HepG2 (cell line): ENCODE data around the gene TH. TPM values are rescaled to one million over a fixed set of nuclear protein-coding genes. Genes with fewer than 3 reads are reported as not detected.

Source experiments
- BRCA1 ChIP-seq: sonication (generic); formaldehyde crosslinking; IDR thresholded peaks from 2 replicates; pipeline ENCODE4 v1.4.0; 2020; ENCODE audit warnings: missing genetic modification reagents
- DMAP1 ChIP-seq: IDR thresholded peaks from 2 replicates; pipeline ENCODE4 v1.6.1; 2016
- DPF2 ChIP-seq: sonication (generic); formaldehyde crosslinking; IDR thresholded peaks from 2 replicates; pipeline ENCODE4 v1.4.0; 2020; ENCODE audit warnings: mild to moderate bottlenecking, low read depth, missing genetic modification reagents, borderline replicate concordance
- IRX3 ChIP-seq: sonication (generic); formaldehyde crosslinking; IDR thresholded peaks from 2 replicates; pipeline ENCODE4 v1.8.1; 2023; ENCODE audit warnings: mild to moderate bottlenecking, low read depth, missing genetic modification reagents, borderline replicate concordance
- NAIF1 ChIP-seq: sonication (generic); formaldehyde crosslinking; IDR thresholded peaks from 2 replicates; pipeline ENCODE4 v1.5.0; 2020; ENCODE audit warnings: mild to moderate bottlenecking, missing genetic modification reagents, borderline replicate concordance
- NFE2 ChIP-seq: sonication (generic); formaldehyde crosslinking; IDR thresholded peaks from 2 replicates; pipeline ENCODE4 v1.4.0; 2020; ENCODE audit warnings: missing genetic modification reagents
- NR2F2 ChIP-seq: IDR thresholded peaks from 2 replicates; pipeline ENCODE4 v1.6.1; 2012; ENCODE audit warnings: low read depth, inconsistent platforms, borderline replicate concordance
- RBFOX2 ChIP-seq: fragments of 200-400 bp; formaldehyde crosslinking; IDR thresholded peaks from 2 replicates; pipeline ENCODE4 v1.6.1; 2017; ENCODE audit warnings: low read depth, mild to moderate bottlenecking, low read length
- REXO4 ChIP-seq: sonication (generic); formaldehyde crosslinking; IDR thresholded peaks from 2 replicates; pipeline ENCODE4 v1.8.0; 2022; ENCODE audit warnings: missing genetic modification reagents, mild to moderate bottlenecking, borderline replicate concordance
- RORA ChIP-seq: sonication (generic); formaldehyde crosslinking; IDR thresholded peaks from 2 replicates; pipeline ENCODE4 v1.5.0; 2020; ENCODE audit warnings: mild to moderate bottlenecking, missing genetic modification reagents, moderate library complexity
- SALL2 ChIP-seq: sonication (generic); formaldehyde crosslinking; IDR thresholded peaks from 2 replicates; pipeline ENCODE4 v1.8.1; 2023; ENCODE audit warnings: mild to moderate bottlenecking, missing genetic modification reagents, inconsistent platforms
- SMARCE1 ChIP-seq: fragments of 450-650 bp; IDR thresholded peaks from 2 replicates; pipeline ENCODE4 v1.6.1; 2017; ENCODE audit warnings: borderline replicate concordance
- ZBTB7A ChIP-seq: sonication (generic); formaldehyde crosslinking; IDR thresholded peaks from 2 replicates; pipeline ENCODE4 v1.8.0; 2022; ENCODE audit warnings: mild to moderate bottlenecking, missing genetic modification reagents
- ZNF567 ChIP-seq: sonication (generic); formaldehyde crosslinking; IDR thresholded peaks from 2 replicates; pipeline ENCODE4 v1.8.1; 2023; ENCODE audit warnings: mild to moderate bottlenecking, missing genetic modification reagents, borderline replicate concordance
- ZNF761 ChIP-seq: sonication (generic); formaldehyde crosslinking; conservative IDR thresholded peaks from 2 replicates; pipeline ENCODE4 v1.4.0; 2020; ENCODE audit warnings: mild to moderate bottlenecking, missing genetic modification reagents
- ZNF792 ChIP-seq: IDR thresholded peaks from 2 replicates; pipeline ENCODE4 v1.6.1; 2016
- polyA plus RNA-seq, 8 experiments: library from polyadenylated mRNA; depleted of rRNA in 3 of 8; stranded (reverse) in 7 of 8; unstranded in 1 of 8; fragments of >200 nt; fragmentation: Illumina TruSeq in 4 of 8; extraction: Trizol in 4 of 8; gene quantifications; 2 replicates each; pipeline versions ENCODE4 v1.2.1 to v1.2.3, GENCODE V29; 2011 to 2016; ENCODE audit warnings: low read depth in 4 of 8, missing spikeins in 1 of 8, mixed read lengths in 1 of 8; ENCODE audit not compliant: insufficient read depth in 1 of 8
- total RNA-seq, 5 experiments: library from RNA; depleted of rRNA; stranded (reverse); fragments of >200 nt; fragmentation: Illumina TruSeq; extraction: Trizol; gene quantifications; 2 replicates each; pipeline ENCODE4 v1.2.3, GENCODE V29; 2016; ENCODE audit warnings: low read depth in 1 of 5
- TF ChIP-seq, protein P1 (sequence below): sonication (generic); formaldehyde crosslinking; IDR thresholded peaks from 2 replicates; pipeline ENCODE4 v1.4.0; 2020; ENCODE audit warnings: missing genetic modification reagents, mild to moderate bottlenecking, borderline replicate concordance
- TF ChIP-seq, protein P2 (sequence below): sonication (generic); formaldehyde crosslinking; IDR thresholded peaks from 2 replicates; pipeline ENCODE4 v1.5.0; 2020; ENCODE audit warnings: missing genetic modification reagents
- TF ChIP-seq, protein P3 (sequence below): sonication (generic); formaldehyde crosslinking; IDR thresholded peaks from 2 replicates; pipeline ENCODE4 v1.5.1; 2020; ENCODE audit warnings: missing genetic modification reagents, mild to moderate bottlenecking, borderline replicate concordance
- TF ChIP-seq, protein P4 (sequence below): sonication (generic); formaldehyde crosslinking; IDR thresholded peaks from 2 replicates; pipeline ENCODE4 v1.4.0; 2020; ENCODE audit warnings: missing genetic modification reagents, borderline replicate concordance

Gene TH
- total and polyA plus RNA-seq, 2 of the 13 experiments (the other 11 are each of a cell fraction or from before 2014, with no cell fraction given) = 0.36 TPM; not detected in 1

DNA sequence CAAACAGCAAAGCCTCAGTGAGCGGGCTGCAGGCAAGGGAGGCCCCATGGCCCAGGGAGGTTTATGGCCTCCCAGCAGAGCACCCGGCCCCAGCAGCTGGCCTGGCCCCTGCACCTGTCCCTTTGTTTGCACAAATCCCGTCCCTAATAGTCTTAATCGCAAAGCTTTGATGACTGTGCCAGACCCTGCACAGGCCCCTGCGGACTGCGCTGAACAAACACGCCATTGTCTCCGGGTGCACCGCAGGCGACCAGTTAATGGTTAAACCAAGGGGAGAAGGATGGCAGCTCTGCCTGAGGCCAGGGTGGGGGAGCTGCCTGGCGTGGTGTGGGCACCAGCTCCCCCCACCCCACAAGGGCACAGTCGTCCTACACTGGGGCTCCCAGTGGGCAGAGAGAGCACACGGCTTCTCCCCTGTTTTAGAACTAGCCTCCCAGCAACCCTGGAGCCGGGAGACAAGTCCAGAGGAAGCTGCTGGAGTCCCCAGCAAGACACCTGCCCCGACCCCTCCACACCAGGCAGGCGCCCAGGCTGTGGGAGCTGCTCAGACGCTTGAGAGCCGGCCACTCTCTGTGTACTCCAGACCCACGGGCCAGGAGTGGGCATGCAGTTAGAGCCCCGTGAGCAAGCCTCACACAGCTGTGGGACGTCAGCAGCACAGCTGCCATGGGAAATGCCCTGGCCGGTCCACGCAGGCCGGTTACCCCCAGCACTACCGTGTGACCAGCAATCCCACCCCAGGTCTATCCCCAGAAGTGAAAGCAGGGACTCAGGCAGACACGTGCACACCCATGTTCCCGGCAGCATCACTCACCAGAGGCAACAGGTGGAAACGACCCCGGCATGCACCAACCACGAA is 39.7 kb upstream of the TH start (continued):
- TF ChIP-seq, protein P1, sequence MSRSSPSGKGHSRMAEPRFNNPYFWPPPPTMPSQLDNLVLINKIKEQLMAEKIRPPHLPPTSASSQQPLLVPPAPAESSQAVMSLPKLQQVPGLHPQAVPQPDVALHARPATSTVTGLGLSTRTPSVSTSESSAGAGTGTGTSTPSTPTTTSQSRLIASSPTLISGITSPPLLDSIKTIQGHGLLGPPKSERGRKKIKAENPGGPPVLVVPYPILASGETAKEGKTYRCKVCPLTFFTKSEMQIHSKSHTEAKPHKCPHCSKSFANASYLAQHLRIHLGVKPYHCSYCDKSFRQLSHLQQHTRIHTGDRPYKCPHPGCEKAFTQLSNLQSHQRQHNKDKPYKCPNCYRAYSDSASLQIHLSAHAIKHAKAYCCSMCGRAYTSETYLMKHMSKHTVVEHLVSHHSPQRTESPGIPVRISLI (CRISPR knock-in tag) = peak; percentile 58; the same call in 1 of the 2 replicates
- TF ChIP-seq ZNF761 (CRISPR knock-in tag) = no peak
- TF ChIP-seq RORA (CRISPR knock-in tag) = no peak
- no peak for TF ChIP-seq IRX3 (CRISPR knock-in tag)
- no peak for TF ChIP-seq NFE2 (CRISPR knock-in tag)
- peak; percentile 86 for TF ChIP-seq DPF2
- TF ChIP-seq ZBTB7A = peak; percentile 76; the same call in 1 of the 2 replicates
- TF ChIP-seq, protein P2, sequence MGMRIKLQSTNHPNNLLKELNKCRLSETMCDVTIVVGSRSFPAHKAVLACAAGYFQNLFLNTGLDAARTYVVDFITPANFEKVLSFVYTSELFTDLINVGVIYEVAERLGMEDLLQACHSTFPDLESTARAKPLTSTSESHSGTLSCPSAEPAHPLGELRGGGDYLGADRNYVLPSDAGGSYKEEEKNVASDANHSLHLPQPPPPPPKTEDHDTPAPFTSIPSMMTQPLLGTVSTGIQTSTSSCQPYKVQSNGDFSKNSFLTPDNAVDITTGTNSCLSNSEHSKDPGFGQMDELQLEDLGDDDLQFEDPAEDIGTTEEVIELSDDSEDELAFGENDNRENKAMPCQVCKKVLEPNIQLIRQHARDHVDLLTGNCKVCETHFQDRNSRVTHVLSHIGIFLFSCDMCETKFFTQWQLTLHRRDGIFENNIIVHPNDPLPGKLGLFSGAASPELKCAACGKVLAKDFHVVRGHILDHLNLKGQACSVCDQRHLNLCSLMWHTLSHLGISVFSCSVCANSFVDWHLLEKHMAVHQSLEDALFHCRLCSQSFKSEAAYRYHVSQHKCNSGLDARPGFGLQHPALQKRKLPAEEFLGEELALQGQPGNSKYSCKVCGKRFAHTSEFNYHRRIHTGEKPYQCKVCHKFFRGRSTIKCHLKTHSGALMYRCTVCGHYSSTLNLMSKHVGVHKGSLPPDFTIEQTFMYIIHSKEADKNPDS (CRISPR knock-in tag) = peak; percentile 99
- peak; percentile 72; the same call in 1 of the 2 replicates for TF ChIP-seq ZNF567 (CRISPR knock-in tag)
- no peak for TF ChIP-seq SMARCE1
- TF ChIP-seq DMAP1 (CRISPR knock-in tag) = peak; percentile 63
- peak; percentile 71 for TF ChIP-seq RBFOX2
- peak; percentile 96 for TF ChIP-seq ZNF792 (CRISPR knock-in tag)
- TF ChIP-seq SALL2 (CRISPR knock-in tag) = no peak
- peak; percentile 85 for TF ChIP-seq NR2F2
- no peak for TF ChIP-seq REXO4 (CRISPR knock-in tag)
- TF ChIP-seq, protein P3, sequence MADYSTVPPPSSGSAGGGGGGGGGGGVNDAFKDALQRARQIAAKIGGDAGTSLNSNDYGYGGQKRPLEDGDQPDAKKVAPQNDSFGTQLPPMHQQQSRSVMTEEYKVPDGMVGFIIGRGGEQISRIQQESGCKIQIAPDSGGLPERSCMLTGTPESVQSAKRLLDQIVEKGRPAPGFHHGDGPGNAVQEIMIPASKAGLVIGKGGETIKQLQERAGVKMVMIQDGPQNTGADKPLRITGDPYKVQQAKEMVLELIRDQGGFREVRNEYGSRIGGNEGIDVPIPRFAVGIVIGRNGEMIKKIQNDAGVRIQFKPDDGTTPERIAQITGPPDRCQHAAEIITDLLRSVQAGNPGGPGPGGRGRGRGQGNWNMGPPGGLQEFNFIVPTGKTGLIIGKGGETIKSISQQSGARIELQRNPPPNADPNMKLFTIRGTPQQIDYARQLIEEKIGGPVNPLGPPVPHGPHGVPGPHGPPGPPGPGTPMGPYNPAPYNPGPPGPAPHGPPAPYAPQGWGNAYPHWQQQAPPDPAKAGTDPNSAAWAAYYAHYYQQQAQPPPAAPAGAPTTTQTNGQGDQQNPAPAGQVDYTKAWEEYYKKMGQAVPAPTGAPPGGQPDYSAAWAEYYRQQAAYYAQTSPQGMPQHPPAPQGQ (CRISPR knock-in tag) = no peak
- TF ChIP-seq, protein P4, sequence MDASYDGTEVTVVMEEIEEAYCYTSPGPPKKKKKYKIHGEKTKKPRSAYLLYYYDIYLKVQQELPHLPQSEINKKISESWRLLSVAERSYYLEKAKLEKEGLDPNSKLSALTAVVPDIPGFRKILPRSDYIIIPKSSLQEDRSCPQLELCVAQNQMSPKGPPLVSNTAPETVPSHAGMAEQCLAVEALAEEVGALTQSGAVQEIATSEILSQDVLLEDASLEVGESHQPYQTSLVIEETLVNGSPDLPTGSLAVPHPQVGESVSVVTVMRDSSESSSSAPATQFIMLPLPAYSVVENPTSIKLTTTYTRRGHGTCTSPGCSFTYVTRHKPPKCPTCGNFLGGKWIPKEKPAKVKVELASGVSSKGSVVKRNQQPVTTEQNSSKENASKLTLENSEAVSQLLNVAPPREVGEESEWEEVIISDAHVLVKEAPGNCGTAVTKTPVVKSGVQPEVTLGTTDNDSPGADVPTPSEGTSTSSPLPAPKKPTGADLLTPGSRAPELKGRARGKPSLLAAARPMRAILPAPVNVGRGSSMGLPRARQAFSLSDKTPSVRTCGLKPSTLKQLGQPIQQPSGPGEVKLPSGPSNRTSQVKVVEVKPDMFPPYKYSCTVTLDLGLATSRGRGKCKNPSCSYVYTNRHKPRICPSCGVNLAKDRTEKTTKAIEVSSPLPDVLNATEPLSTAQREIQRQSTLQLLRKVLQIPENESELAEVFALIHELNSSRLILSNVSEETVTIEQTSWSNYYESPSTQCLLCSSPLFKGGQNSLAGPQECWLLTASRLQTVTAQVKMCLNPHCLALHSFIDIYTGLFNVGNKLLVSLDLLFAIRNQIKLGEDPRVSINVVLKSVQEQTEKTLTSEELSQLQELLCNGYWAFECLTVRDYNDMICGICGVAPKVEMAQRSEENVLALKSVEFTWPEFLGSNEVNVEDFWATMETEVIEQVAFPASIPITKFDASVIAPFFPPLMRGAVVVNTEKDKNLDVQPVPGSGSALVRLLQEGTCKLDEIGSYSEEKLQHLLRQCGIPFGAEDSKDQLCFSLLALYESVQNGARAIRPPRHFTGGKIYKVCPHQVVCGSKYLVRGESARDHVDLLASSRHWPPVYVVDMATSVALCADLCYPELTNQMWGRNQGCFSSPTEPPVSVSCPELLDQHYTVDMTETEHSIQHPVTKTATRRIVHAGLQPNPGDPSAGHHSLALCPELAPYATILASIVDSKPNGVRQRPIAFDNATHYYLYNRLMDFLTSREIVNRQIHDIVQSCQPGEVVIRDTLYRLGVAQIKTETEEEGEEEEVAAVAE = peak; percentile 79; the same call in 1 of the 2 replicates
- peak; percentile 53; the same call in 1 of the 2 replicates for TF ChIP-seq BRCA1 (CRISPR knock-in tag)
- peak; percentile 94 for TF ChIP-seq NAIF1
